ENCODE results near the gene C1QTNF8.

The C1QTNF8 gene

GRCh38 chr16:1077877-1078578 lies 18.0 kb downstream of the C1QTNF8 start:
- DNase-seq (ENCODE audit: insufficient read length) (no peak), FAIRE-seq (no peak)
- TF ChIP-seq POLR2AphosphoS5 (IDR thresholded peaks at IDR 0.05; ENCODE audit: low read depth, low read length) (no peak), POLR2A (IDR thresholded peaks at IDR 0.05; ENCODE audit: low read depth, low read length) (no peak), TAF1 (IDR thresholded peaks at IDR 0.05; ENCODE audit: borderline replicate concordance, low read depth, low read length) (no peak)

- TF ChIP-seq POLR2AphosphoS5 (IDR thresholded peaks at IDR 0.05; ENCODE audit: low read depth, low read length) = no peak
- TF ChIP-seq POLR2A (IDR thresholded peaks at IDR 0.05; ENCODE audit: low read depth, low read length) = no peak
- no peak for TF ChIP-seq TAF1 (IDR thresholded peaks at IDR 0.05; ENCODE audit: borderline replicate concordance, low read depth, low read length)
- no peak for DNase-seq (ENCODE audit: insufficient read length)
- no peak for FAIRE-seq
These were observed 19.1 kb downstream of the C1QTNF8 start for GRCh38 chr16:1076801-1077576.

- DNase-seq (ENCODE audit: insufficient read length) = no peak
- FAIRE-seq = no peak
- TF ChIP-seq POLR2AphosphoS5 (IDR thresholded peaks at IDR 0.05; ENCODE audit: low read depth, low read length) = no peak
- TF ChIP-seq TAF1 (IDR thresholded peaks at IDR 0.05; ENCODE audit: borderline replicate concordance, low read depth, low read length) = no peak
- no peak for TF ChIP-seq POLR2A (IDR thresholded peaks at IDR 0.05; ENCODE audit: low read depth, low read length)
These were observed 20.5 kb downstream of the C1QTNF8 start for GRCh38 chr16:1075546-1075945.

- no peak for FAIRE-seq
- TF ChIP-seq POLR2AphosphoS5 (IDR thresholded peaks at IDR 0.05; ENCODE audit: low read depth, low read length) (no peak), POLR2A (IDR thresholded peaks at IDR 0.05; ENCODE audit: low read depth, low read length) (no peak), TAF1 (IDR thresholded peaks at IDR 0.05; ENCODE audit: borderline replicate concordance, low read depth, low read length) (no peak)
- DNase-seq (ENCODE audit: insufficient read length) = no peak
These were observed 21.7 kb downstream of the C1QTNF8 start for GRCh38 chr16:1074379-1074649.

GRCh38 chr16:1073566-1074378 lies 22.3 kb downstream of the C1QTNF8 start:
- TF ChIP-seq POLR2A (IDR thresholded peaks at IDR 0.05; ENCODE audit: low read depth, low read length) (no peak), POLR2AphosphoS5 (IDR thresholded peaks at IDR 0.05; ENCODE audit: low read depth, low read length) (no peak), TAF1 (IDR thresholded peaks at IDR 0.05; ENCODE audit: borderline replicate concordance, low read depth, low read length) (no peak)
- FAIRE-seq (no peak), DNase-seq (ENCODE audit: insufficient read length) (no peak)

- FAIRE-seq (no peak), DNase-seq (ENCODE audit: insufficient read length) (no peak)
- no peak for TF ChIP-seq POLR2A (IDR thresholded peaks at IDR 0.05; ENCODE audit: low read depth, low read length)
- TF ChIP-seq TAF1 (IDR thresholded peaks at IDR 0.05; ENCODE audit: borderline replicate concordance, low read depth, low read length) = no peak
- no peak for TF ChIP-seq POLR2AphosphoS5 (IDR thresholded peaks at IDR 0.05; ENCODE audit: low read depth, low read length)
These were observed 22.8 kb downstream of the C1QTNF8 start for GRCh38 chr16:1073262-1073558.

- DNase-seq (ENCODE audit: insufficient read length) (no peak), FAIRE-seq (no peak)
- TF ChIP-seq TAF1 (IDR thresholded peaks at IDR 0.05; ENCODE audit: borderline replicate concordance, low read depth, low read length) (no peak), POLR2A (IDR thresholded peaks at IDR 0.05; ENCODE audit: low read depth, low read length) (no peak), POLR2AphosphoS5 (IDR thresholded peaks at IDR 0.05; ENCODE audit: low read depth, low read length) (no peak)
These were observed 23.4 kb downstream of the C1QTNF8 start, which contains the start of gene SSTR5 for GRCh38 chr16:1072526-1073261. SSTR5 (plus strand) TSS chr16:1072747; CDS start chr16:1078869, 6,122 bp downstream.

GRCh38 chr16:1071561-1072225 lies 24.4 kb downstream of the C1QTNF8 start:
- DNase-seq (ENCODE audit: insufficient read length) (no peak), FAIRE-seq (no peak)
- TF ChIP-seq POLR2AphosphoS5 (IDR thresholded peaks at IDR 0.05; ENCODE audit: low read depth, low read length) = no peak
- no peak for TF ChIP-seq POLR2A (IDR thresholded peaks at IDR 0.05; ENCODE audit: low read depth, low read length)
- no peak for TF ChIP-seq TAF1 (IDR thresholded peaks at IDR 0.05; ENCODE audit: borderline replicate concordance, low read depth, low read length)

GRCh38 chr16:1070864-1071408 lies 25.1 kb downstream of the C1QTNF8 start:
- no peak for TF ChIP-seq POLR2AphosphoS5 (IDR thresholded peaks at IDR 0.05; ENCODE audit: low read depth, low read length)
- TF ChIP-seq POLR2A (IDR thresholded peaks at IDR 0.05; ENCODE audit: low read depth, low read length) = no peak
- no peak for TF ChIP-seq TAF1 (IDR thresholded peaks at IDR 0.05; ENCODE audit: borderline replicate concordance, low read depth, low read length)
- FAIRE-seq (no peak), DNase-seq (ENCODE audit: insufficient read length) (no peak)

- DNase-seq (ENCODE audit: insufficient read length) (no peak), FAIRE-seq (no peak)
- no peak for TF ChIP-seq TAF1 (IDR thresholded peaks at IDR 0.05; ENCODE audit: borderline replicate concordance, low read depth, low read length)
- TF ChIP-seq POLR2AphosphoS5 (IDR thresholded peaks at IDR 0.05; ENCODE audit: low read depth, low read length) = no peak
- TF ChIP-seq POLR2A (IDR thresholded peaks at IDR 0.05; ENCODE audit: low read depth, low read length) = no peak
These were observed 25.8 kb downstream of the C1QTNF8 start for GRCh38 chr16:1070084-1070863.

Measured in GM12892 (cell line).